DMS53 treated with DMSO at 0.1 percent for 48 hours (cell line): ENCODE results near the gene TTF1.
A peak's percentile ranks its signal among the peaks of the same experiment; 100 is the strongest.

Source experiments
- DNase-seq: peaks from one replicate; lab custom pipeline; 2025; ENCODE audit not compliant: unreplicated experiment; lab: John Stamatoyannopoulos, UW

Gene TTF1, protein sequence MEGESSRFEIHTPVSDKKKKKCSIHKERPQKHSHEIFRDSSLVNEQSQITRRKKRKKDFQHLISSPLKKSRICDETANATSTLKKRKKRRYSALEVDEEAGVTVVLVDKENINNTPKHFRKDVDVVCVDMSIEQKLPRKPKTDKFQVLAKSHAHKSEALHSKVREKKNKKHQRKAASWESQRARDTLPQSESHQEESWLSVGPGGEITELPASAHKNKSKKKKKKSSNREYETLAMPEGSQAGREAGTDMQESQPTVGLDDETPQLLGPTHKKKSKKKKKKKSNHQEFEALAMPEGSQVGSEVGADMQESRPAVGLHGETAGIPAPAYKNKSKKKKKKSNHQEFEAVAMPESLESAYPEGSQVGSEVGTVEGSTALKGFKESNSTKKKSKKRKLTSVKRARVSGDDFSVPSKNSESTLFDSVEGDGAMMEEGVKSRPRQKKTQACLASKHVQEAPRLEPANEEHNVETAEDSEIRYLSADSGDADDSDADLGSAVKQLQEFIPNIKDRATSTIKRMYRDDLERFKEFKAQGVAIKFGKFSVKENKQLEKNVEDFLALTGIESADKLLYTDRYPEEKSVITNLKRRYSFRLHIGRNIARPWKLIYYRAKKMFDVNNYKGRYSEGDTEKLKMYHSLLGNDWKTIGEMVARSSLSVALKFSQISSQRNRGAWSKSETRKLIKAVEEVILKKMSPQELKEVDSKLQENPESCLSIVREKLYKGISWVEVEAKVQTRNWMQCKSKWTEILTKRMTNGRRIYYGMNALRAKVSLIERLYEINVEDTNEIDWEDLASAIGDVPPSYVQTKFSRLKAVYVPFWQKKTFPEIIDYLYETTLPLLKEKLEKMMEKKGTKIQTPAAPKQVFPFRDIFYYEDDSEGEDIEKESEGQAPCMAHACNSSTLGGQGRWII

DNA sequence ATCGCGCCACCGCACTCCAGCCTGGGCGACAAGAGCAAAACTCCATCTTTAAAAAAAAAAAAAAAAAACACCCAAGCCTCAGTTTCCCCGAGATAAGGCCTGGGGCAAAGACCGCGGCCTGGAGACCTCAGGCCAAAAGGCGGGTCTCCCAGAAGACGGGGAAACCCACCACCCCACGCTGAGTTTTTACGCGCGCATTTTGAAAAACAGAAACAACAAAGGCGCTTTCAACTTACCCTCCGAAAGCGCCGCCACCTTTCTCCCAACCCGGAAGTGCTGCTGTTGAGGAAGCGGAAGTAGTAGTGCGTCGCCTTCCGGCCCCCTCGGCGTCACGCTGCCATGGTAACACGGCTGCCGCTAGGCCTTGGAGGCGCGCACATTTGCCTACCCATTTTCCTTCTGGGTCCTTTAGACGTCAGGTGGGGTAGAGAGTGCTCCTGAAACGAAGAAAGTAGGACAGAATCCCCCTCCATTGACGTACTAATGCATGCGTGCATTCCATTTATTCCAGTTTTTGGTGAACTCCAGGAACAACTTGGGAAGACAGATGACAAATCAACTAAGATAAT is at the start of gene TTF1:
Gene TTF1 (minus strand): TSS at position 287 of the 569 bp plus-strand sequence. CDS start 4,019 bp downstream, outside the sequence.
- DNase-seq, result peak; percentile 76

DNA sequence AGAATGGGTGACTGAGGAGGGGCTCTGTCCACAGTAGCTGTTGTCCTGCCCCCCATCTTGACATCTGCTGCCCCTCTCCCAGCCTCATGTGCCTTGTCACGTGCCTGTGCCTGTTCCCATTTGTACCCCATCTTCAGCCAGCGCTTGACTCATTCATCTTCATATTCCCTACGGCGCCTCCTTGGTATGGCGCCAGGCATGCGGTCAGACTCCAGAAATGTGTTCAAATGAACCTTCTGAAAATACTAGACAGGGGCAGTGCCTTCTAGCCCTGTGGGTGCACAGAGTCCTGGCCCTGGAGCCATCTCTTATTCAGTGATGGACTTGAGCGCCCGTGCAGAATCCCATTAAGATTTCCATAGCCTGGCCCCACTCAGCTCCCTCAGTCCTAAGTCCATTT is 49.6 kb upstream of the TTF1 start:
- no peak for DNase-seq

GRCh38 chr9:132451276-132451675 is 44.6 kb upstream of the TTF1 start:
- no peak for DNase-seq

- DNase-seq, result no peak
Observed at GRCh38 chr9:132447902-132448301, 41.3 kb upstream of the TTF1 start.

- no peak for DNase-seq
Observed at GRCh38 chr9:132447346-132447745, 40.7 kb upstream of the TTF1 start.

- no peak for DNase-seq
Observed at GRCh38 chr9:132446887-132447286, 40.2 kb upstream of the TTF1 start.

- no peak for DNase-seq
Observed at GRCh38 chr9:132443951-132444607, 37.4 kb upstream of the TTF1 start.

DNA sequence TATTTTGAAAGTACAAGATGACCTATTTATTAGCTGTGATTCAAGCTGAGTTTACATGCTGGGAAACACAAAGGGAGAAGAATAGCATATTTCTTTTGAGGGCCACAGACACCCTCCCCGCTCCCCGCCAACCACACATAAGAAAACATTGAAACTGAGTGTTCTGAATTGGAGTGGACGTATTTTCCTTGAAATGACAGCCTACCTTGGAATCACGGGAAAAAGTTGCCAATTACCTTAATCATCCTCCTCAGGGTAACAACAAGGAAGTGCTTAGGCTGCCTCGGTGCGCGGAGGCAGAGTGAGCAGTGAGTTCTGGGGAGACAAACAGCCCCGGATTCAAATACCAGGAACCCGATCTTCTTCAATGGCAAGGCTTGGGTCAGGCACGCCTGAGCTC is 34.8 kb upstream of the TTF1 start:
- no peak for DNase-seq

GRCh38 chr9:132440735-132441134 is 34.1 kb upstream of the TTF1 start:
- no peak for DNase-seq

- DNase-seq, result no peak
Observed at GRCh38 chr9:132439153-132439552, 32.5 kb upstream of the TTF1 start.

DNA sequence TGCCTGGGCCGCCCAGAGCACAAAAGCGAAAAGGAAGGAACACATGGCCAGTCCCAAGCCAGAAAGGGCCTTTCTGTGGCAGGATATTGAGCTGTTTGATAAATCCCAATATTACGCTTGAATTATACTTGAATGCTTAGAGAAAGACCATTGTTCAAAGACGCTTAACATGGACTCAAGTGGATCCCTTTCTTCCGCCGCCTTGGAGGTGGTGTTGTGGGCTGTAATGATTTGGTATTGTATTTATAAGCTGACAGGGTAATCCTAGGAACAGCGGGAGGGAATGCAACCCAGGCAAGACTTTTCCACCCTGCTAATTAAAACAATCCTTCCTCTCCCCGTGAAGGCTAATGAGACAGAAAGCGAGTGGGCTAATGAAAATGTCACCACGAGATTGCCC is 28.2 kb upstream of the TTF1 start:
- DNase-seq, result no peak

DNA sequence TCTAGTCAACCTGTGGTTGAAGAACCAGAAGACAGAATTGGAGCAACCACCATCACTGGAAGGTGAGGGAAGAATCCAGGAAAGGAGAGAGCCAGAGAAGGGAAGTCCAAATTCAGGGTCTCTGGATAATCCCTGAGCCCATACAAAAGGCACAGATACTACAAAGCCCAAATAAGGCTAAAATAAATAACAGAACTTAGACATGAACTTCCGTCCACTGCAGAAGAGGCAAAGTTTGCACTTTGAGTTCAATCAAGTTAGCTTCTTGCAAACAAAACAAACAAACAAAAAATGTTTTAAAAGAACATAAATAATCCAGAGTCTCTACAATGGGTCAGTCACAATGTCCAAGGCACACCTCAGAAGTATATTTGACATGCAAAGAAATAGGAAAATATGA is 24.4 kb upstream of the TTF1 start:
- no peak for DNase-seq

DNA sequence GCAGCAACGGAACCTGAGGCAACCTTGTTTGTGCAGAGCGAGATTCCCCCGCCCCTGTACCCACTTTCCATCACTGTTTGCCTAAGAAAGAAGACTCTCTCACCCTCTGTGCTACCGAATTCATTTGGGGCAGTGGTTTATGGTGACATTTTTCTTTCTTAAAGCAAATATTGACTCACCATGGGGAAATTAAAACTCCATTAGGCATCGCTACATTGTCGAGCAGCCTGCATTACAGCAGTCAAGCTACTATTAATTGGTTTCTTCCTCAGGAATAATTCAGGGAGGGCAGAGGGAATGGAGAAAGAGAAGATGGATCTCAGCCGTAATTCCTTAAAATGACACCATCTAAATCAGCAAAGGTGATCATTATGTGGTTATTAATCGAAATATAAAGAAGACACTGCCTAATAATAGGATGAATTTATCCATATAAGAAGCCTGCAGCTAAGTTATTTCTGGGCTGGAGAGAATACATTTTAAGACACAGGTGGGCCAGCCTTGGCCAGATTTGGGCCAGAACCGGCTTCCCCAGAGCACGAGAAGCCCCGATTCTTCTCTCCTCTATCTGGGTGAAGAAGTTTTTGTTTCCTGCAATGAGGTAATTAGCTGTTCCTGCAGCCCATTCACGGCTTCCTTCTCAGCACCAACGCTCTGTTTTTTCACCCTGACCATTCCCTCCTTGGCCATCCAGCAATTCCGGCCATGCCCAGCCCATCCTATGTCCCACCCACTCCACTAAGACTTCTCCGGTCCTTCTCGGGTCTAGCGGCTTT is 20.2 kb upstream of the TTF1 start:
- no peak for DNase-seq

DNA sequence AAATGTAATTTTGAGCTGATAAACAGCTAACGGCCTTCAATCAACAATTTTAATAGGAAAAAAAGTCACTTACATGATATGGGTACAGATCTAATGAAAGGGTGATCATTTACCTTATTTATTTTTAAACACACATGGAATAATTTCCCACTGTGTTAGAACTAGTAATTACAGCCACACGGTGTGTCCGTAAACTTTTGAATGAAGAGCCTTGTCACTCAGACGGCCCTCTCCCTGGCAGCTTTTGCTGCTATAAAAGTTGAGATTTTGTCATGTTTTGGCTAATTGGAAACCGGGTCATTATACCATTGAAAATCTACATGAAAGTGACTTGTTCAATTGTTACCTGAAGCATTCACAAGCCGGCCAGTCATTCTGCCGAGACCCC is 19.0 kb upstream of the TTF1 start:
- no peak for DNase-seq

- no peak for DNase-seq
Observed at GRCh38 chr9:132424857-132425674, 18.4 kb upstream of the TTF1 start.

- DNase-seq, result no peak
Observed at GRCh38 chr9:132423503-132423902, 16.9 kb upstream of the TTF1 start.

GRCh38 chr9:132422574-132422973 is 15.9 kb upstream of the TTF1 start:
- no peak for DNase-seq

- DNase-seq, result no peak
Observed at GRCh38 chr9:132418726-132419363, 12.2 kb upstream of the TTF1 start.

GRCh38 chr9:132415181-132415580 is 8.5 kb upstream of the TTF1 start:
- DNase-seq, result no peak
